HepG2 (cell line): ENCODE data around the gene COL18A1. TPM values are rescaled to one million over a fixed set of nuclear protein-coding genes. Genes with fewer than 3 reads are reported as not detected.

Source experiments
- ATF7 ChIP-seq, 2 experiments: fragments of 450-650 bp in 1 of 2; sonication (generic) in 1 of 2; formaldehyde crosslinking in 1 of 2; IDR thresholded peaks; 2 replicates each; pipeline versions ENCODE4 v1.4.0 to v1.6.1; 2016 to 2020; ENCODE audit warnings: antibody characterized with exemption in 1 of 2, mild to moderate bottlenecking in 1 of 2, missing genetic modification reagents in 1 of 2
- HOXD1 ChIP-seq: sonication (generic); formaldehyde crosslinking; IDR thresholded peaks from 2 replicates; pipeline ENCODE4 v1.5.0; 2020; ENCODE audit warnings: missing genetic modification reagents
- NONO ChIP-seq, 2 experiments: fragments of 450-650 bp in 1 of 2; sonication (generic) in 1 of 2; formaldehyde crosslinking in 1 of 2; IDR thresholded peaks in 1 of 2; conservative IDR thresholded peaks in 1 of 2; 2 replicates each; pipeline versions ENCODE4 v1.6.1 to v1.8.0; 2017 to 2022; ENCODE audit warnings: mild to moderate bottlenecking in 1 of 2, missing genetic modification reagents in 1 of 2, moderate library complexity in 1 of 2
- RAD51 ChIP-seq: fragments of 450-650 bp; IDR thresholded peaks from 2 replicates; pipeline ENCODE4 v1.6.1; 2016; ENCODE audit warnings: borderline replicate concordance
- YEATS4 ChIP-seq: sonication (generic); formaldehyde crosslinking; IDR thresholded peaks from 2 replicates; pipeline ENCODE4 v1.4.0; 2020; ENCODE audit warnings: missing genetic modification reagents, borderline replicate concordance
- ZNF598 ChIP-seq: sonication (generic); formaldehyde crosslinking; IDR thresholded peaks from 2 replicates; pipeline ENCODE4 v1.5.1; 2020; ENCODE audit warnings: mild to moderate bottlenecking, missing genetic modification reagents, borderline replicate concordance
- polyA plus RNA-seq, 8 experiments: library from polyadenylated mRNA; depleted of rRNA in 3 of 8; stranded (reverse) in 7 of 8; unstranded in 1 of 8; fragments of >200 nt; fragmentation: Illumina TruSeq in 4 of 8; extraction: Trizol in 4 of 8; gene quantifications; 2 replicates each; pipeline versions ENCODE4 v1.2.1 to v1.2.3, GENCODE V29; 2011 to 2016; ENCODE audit warnings: low read depth in 4 of 8, missing spikeins in 1 of 8, mixed read lengths in 1 of 8; ENCODE audit not compliant: insufficient read depth in 1 of 8
- total RNA-seq, 5 experiments: library from RNA; depleted of rRNA; stranded (reverse); fragments of >200 nt; fragmentation: Illumina TruSeq; extraction: Trizol; gene quantifications; 2 replicates each; pipeline ENCODE4 v1.2.3, GENCODE V29; 2016; ENCODE audit warnings: low read depth in 1 of 5
- TF ChIP-seq, protein P1 (sequence below): sonication (generic); formaldehyde crosslinking; IDR thresholded peaks from 2 replicates; pipeline ENCODE4 v1.4.0; 2020; ENCODE audit warnings: missing genetic modification reagents, borderline replicate concordance
- TF ChIP-seq, protein P2 (sequence below): sonication (generic); formaldehyde crosslinking; IDR thresholded peaks from 2 replicates; pipeline ENCODE4 v1.4.0; 2020; ENCODE audit warnings: missing genetic modification reagents, borderline replicate concordance
- TF ChIP-seq, protein P3 (sequence below): sonication (generic); formaldehyde crosslinking; IDR thresholded peaks from 2 replicates; pipeline ENCODE4 v1.5.0; 2020; ENCODE audit warnings: mild to moderate bottlenecking, missing genetic modification reagents, moderate library complexity
- TF ChIP-seq, protein P4 (sequence below): IDR thresholded peaks from 2 replicates; pipeline ENCODE4 v1.6.1; 2016
- TF ChIP-seq, protein P5 (sequence below): sonication (generic); formaldehyde crosslinking; IDR thresholded peaks from 2 replicates; pipeline ENCODE4 v1.5.0; 2020; ENCODE audit warnings: mild to moderate bottlenecking, missing genetic modification reagents

Gene COL18A1
- total and polyA plus RNA-seq, 2 of the 13 experiments (the other 11 are each of a cell fraction or from before 2014, with no cell fraction given), result 79.0 to 102 TPM

DNA sequence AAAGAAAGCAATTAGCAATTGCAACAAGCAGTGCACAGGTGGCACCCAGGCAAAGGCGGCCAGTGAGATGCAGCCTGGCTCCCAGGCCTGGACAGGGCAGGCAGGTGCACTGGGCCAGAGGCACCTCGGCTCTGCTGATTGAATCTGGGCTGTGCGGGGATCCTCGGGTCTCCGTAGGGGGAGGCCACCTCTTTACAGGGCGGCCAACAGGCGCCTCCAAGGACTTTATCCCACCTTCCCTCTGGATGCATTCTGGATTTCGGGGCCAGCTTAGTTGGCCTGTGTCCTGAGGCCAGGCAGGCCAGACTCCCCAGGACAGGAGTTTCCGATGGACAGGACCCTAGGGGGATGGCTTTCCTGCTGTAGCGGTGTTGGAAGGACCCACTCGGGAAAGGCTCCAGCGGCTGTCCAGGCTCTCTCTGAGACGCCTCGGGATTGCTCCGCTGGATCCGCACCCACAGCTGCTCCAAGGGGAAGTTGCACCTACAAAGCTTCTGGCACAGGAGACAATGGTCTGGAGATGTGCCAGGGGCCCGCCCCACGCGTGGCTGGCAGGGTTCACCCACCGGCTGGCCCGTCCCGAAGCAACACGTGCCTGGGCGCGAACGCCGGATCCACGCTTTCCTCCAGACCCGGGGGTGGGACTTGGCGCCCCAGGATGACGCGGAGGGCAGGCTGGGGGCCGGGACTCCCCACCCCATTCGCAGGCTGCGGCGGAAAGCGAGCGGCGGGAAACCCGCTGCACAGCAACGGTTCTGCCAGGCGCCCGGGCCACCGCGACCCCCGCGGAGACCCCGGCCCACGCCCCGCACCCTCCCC lies 136.5 kb downstream of the COL18A1 start (continued):
- TF ChIP-seq, protein P1, sequence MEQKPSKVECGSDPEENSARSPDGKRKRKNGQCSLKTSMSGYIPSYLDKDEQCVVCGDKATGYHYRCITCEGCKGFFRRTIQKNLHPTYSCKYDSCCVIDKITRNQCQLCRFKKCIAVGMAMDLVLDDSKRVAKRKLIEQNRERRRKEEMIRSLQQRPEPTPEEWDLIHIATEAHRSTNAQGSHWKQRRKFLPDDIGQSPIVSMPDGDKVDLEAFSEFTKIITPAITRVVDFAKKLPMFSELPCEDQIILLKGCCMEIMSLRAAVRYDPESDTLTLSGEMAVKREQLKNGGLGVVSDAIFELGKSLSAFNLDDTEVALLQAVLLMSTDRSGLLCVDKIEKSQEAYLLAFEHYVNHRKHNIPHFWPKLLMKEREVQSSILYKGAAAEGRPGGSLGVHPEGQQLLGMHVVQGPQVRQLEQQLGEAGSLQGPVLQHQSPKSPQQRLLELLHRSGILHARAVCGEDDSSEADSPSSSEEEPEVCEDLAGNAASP (CRISPR knock-in tag), result no peak
- TF ChIP-seq RAD51 (no peak), HOXD1 (CRISPR knock-in tag) (0 out of 2 replicates have a peak, but pooled peaks have one; percentile 38), ATF7 (IDR thresholded peaks at IDR 0.05) (no peak), ATF7 (CRISPR knock-in tag; IDR thresholded peaks at IDR 0.05) (no peak), NONO (IDR thresholded peaks at IDR 0.05) (no peak), NONO (CRISPR knock-in tag; conservative IDR thresholded peaks at IDR 0.05) (no peak), ZNF598 (no peak), YEATS4 (peak; percentile 84)
- TF ChIP-seq, protein P2, sequence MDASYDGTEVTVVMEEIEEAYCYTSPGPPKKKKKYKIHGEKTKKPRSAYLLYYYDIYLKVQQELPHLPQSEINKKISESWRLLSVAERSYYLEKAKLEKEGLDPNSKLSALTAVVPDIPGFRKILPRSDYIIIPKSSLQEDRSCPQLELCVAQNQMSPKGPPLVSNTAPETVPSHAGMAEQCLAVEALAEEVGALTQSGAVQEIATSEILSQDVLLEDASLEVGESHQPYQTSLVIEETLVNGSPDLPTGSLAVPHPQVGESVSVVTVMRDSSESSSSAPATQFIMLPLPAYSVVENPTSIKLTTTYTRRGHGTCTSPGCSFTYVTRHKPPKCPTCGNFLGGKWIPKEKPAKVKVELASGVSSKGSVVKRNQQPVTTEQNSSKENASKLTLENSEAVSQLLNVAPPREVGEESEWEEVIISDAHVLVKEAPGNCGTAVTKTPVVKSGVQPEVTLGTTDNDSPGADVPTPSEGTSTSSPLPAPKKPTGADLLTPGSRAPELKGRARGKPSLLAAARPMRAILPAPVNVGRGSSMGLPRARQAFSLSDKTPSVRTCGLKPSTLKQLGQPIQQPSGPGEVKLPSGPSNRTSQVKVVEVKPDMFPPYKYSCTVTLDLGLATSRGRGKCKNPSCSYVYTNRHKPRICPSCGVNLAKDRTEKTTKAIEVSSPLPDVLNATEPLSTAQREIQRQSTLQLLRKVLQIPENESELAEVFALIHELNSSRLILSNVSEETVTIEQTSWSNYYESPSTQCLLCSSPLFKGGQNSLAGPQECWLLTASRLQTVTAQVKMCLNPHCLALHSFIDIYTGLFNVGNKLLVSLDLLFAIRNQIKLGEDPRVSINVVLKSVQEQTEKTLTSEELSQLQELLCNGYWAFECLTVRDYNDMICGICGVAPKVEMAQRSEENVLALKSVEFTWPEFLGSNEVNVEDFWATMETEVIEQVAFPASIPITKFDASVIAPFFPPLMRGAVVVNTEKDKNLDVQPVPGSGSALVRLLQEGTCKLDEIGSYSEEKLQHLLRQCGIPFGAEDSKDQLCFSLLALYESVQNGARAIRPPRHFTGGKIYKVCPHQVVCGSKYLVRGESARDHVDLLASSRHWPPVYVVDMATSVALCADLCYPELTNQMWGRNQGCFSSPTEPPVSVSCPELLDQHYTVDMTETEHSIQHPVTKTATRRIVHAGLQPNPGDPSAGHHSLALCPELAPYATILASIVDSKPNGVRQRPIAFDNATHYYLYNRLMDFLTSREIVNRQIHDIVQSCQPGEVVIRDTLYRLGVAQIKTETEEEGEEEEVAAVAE, result no peak
- TF ChIP-seq, protein P3, sequence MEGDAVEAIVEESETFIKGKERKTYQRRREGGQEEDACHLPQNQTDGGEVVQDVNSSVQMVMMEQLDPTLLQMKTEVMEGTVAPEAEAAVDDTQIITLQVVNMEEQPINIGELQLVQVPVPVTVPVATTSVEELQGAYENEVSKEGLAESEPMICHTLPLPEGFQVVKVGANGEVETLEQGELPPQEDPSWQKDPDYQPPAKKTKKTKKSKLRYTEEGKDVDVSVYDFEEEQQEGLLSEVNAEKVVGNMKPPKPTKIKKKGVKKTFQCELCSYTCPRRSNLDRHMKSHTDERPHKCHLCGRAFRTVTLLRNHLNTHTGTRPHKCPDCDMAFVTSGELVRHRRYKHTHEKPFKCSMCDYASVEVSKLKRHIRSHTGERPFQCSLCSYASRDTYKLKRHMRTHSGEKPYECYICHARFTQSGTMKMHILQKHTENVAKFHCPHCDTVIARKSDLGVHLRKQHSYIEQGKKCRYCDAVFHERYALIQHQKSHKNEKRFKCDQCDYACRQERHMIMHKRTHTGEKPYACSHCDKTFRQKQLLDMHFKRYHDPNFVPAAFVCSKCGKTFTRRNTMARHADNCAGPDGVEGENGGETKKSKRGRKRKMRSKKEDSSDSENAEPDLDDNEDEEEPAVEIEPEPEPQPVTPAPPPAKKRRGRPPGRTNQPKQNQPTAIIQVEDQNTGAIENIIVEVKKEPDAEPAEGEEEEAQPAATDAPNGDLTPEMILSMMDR, result no peak
- TF ChIP-seq, protein P4, sequence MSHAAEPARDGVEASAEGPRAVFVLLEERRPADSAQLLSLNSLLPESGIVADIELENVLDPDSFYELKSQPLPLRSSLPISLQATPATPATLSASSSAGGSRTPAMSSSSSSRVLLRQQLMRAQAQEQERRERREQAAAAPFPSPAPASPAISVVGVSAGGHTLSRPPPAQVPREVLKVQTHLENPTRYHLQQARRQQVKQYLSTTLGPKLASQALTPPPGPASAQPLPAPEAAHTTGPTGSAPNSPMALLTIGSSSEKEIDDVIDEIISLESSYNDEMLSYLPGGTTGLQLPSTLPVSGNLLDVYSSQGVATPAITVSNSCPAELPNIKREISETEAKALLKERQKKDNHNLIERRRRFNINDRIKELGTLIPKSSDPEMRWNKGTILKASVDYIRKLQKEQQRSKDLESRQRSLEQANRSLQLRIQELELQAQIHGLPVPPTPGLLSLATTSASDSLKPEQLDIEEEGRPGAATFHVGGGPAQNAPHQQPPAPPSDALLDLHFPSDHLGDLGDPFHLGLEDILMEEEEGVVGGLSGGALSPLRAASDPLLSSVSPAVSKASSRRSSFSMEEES (CRISPR knock-in tag), result peak; percentile 57; the same call in 1 of the 2 replicates
- TF ChIP-seq, protein P5, sequence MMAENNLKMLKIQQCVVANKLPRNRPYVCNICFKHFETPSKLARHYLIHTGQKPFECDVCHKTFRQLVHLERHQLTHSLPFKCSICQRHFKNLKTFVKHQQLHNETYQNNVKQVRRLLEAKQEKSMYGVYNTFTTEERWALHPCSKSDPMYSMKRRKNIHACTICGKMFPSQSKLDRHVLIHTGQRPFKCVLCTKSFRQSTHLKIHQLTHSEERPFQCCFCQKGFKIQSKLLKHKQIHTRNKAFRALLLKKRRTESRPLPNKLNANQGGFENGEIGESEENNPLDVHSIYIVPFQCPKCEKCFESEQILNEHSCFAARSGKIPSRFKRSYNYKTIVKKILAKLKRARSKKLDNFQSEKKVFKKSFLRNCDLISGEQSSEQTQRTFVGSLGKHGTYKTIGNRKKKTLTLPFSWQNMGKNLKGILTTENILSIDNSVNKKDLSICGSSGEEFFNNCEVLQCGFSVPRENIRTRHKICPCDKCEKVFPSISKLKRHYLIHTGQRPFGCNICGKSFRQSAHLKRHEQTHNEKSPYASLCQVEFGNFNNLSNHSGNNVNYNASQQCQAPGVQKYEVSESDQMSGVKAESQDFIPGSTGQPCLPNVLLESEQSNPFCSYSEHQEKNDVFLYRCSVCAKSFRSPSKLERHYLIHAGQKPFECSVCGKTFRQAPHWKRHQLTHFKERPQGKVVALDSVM, result no peak
